NOMO-1 treated with DMSO at 0.1 percent for 48 hours (cell line): Measurements from ENCODE around the gene PLD3.
A peak's percentile ranks its signal among the peaks of the same experiment; 100 is the strongest.

Experiments
- DNase-seq: peaks from one replicate; lab custom pipeline; 2025; ENCODE audit not compliant: unreplicated experiment; lab: John Stamatoyannopoulos, UW

Gene PLD3

DNA sequence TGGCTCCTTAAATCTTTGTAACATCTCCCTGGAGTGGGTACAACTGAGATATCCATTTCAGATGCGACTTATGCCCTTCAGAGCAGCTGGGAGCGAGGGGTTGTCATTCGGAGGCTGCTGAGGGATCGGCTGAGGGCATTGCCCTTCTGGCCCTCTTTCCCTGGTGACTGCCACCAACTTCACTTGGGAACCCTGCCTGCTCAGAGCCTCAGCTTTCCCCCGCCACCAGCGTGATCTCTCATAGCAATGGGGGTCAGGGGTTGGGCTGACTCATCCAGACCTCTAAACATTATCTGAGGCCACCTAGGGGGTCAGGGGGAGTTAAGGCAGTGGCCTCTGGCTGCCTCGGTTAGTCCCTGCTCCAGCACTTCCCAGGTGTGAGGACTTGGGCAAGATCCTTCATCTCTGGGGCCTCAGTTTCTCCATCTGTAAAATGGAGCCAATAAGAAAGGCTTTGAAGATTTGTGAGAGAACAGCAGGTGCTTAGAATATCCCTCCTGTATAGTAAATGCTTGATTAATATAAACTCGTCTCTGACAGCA, 63.5 kb downstream of the PLD3 start:
- DNase-seq: no peak

DNA sequence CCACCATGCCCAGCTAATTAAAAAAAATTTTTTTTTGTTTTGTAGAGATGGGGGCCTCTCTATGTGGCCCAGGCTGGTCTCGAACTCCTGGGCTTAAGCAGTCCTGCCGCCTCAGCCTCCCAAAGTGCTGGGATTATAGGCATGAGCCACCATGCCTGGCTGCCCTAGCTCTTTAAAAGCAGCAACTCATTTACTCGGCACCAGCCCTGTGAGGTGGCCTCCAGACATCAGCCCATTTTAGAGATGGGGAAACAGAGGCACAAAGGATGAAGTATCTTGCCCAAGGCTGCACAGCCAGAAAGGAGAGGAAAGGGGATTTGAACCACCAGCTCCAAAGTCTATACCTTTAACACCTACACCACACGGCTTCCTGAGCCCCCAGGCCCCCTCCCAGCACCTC, 64.4 kb downstream of the PLD3 start:
- DNase-seq: no peak

DNA sequence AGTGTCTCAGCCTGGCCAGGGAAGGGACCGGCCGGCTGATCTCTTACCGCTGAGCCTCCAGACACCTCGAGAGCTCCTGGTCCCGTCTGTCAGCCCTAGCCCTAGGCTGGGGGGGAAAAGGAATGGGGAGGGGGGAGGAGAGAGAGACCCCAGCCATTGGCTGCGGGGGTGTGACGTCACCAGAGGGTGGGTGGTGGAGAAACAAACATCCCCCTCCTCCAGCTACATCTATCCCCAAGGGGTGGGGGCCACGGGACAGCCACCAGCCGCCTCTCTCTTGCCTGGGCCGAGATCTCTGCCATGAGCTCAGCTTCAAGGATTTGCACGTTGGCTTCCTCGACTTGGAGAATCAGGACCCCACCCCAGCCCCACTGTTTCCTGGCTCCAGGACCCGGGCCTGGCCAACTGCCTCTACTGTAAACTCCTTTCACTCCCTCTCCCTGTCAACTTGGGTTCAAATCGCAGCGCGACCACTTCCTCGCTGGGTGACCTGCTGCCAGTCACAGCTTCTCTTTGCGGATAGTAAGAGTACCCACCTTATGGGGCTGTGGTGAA, 64.9 kb downstream of the PLD3 start, which contains the start of gene PRX:
PRX (minus strand) TSS at position 88 of the 555 bp plus-strand sequence. CDS start 5,446 bp downstream, outside the sequence.
- DNase-seq: no peak

DNA sequence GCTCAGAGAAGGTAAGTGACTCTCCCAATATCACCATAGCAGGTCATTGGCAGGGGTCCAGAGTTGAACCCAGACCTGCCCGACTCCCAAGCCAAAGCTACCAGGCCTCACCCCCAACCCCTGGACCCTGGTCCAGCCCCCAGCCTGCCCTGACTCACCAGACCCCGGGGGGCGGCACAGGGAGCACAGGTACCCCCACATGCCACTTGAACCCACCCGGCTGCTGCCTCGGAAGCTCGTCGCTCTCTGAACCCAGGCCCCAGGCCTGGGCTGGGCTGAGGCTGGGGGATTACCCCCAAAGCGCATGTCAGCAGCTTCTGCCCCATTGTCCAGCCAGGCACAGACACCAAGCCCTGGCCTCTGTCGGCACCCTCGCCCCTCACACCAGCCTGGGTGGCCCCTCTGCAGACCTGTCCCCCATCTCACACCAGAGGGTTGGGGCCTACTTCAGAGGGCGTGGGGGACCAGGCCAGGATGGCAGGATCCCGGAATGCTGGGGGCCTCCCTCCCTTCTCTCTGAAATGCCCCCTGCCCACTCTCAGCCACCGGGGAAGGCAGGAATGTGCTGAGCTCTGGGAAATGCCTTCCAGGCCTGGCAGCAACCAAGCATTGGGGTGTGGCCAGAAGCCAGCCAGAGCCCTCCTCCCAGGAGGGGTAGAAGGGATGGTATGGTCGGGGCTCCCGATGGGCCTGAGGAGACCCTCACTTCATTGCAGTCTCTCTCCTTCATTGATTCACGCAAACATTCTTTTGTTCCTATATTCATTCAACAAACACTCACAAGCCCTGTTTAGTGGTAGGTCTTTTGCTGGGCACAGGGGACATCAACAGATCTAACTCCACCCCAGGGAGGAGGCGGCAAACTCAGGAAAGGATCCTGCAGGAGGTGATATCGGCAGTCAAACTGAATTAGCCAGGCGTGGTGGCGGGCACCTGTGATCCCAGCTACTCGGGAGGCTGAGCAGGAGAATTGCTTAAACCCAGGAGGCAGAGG, 66.3 kb downstream of the PLD3 start:
- DNase-seq: no peak

DNA sequence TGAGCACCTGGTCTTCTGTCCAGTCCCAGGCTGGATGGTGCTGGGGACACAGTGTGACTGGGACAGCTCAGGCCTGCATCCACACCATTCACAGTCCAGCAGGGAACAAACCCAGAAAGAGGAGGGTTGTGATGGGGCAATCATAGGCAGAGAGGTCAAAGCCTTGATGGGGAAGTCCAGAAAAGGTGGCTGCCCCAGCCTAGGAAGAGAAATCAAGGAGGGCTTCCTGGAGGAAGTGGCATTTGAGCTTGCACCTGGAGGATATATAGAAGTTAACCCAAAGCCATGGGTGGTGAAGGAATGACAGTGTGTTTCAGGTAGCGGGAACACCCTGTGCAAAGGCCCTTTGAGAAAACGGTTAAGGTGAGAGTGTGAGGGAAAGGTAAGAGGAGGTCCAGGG, 67.3 kb downstream of the PLD3 start:
- no peak for DNase-seq

DNA sequence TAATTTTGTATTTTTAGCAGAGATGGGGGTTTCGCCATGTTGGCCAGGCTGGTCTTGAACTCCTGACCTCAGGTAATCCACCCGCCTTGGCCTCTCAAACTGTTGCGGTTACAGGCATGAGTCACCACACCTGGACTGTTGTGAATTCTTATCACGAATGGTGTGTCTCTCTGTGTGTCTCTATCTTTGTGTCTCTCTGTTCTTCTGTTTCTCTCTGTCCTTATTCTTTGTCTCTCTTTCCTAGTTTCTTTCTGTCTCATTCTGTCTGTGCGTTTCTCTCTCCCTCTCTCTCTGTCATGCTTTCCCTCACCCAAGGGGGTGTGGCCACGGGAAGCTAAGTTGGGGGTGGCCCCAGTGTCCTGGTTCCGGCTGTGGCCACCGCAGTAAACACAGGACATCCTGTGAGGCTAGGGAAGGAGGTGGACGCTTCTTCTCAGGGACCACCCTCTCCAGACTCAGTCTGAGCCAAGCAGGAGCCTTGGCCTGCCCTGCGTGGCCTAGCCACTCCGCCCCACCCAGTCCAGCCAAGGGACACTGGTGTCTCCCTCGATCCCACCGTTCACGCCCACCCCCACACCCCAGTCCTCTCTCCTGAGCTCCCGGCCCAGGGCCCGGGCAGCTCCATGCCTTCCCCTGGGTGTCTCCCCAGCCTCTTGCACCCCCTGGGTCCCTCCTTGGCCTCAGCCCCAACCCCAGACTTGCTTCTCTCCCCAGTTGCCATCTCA, 68.6 kb downstream of the PLD3 start:
- peak; percentile 25 for DNase-seq

DNA sequence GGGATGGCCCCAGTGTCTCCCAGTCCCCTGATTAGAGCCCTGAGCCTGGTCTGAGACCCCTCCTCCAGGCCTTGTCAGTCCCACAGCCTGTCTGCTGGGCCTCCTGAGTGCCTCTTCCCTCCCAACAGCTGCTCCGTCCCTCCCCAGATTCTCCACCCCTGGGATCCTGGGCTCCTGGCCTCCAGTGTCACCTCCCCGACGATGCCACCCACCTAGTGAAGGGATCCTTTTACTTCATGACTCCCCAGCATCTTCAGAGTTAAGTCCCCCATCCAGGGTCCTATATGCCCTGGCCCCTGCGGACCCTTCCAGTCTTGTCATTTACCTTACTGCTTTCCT, 69.1 kb downstream of the PLD3 start:
- no peak for DNase-seq

DNA sequence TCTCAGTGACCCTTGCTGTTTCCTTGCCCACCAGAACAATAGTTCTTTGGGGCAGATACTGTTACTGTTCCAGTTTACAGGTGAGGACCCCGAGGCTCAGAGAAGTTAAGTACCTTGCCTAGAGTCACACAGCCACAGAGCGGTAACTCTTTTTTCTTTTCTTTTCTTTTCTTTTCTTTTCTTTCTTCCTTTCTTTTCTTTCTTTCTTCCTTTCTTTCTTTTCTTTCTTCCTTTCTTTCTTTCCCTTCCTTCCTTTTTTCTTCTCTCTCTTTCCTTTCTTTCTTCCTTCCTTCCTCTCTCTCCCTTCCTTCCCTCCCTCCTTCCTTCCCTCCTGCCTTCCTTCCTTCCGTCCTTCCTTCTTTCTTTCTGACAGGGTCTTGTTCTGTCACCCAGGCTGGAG, 69.5 kb downstream of the PLD3 start:
- DNase-seq: no peak

DNA sequence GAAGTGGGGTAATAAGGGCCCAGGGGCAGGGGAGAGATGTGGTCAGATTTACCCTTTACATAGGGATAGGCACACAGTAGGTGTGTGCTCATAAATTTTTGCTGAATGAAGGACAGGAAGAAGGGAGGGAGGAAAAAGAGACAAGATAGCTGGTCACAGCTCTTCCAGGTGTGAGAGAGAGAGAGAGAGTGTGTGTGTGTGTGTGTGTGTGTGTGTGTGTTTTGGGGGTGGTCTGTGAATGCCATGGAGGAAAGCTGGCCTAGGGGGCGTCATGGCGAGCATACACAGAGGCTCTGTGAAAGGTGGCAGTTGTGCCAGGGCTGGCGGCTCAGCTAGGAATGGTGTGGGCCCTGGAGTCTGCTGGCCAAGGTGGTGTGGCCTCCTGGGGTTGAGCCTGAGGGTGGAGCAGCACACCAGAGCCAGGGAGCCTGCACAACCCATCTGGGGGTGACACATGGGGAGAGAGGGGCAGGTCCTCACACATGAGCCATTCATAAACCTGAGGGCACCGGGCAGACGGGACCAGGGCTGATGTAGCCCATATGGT, 70.6 kb downstream of the PLD3 start:
- DNase-seq: no peak

DNA sequence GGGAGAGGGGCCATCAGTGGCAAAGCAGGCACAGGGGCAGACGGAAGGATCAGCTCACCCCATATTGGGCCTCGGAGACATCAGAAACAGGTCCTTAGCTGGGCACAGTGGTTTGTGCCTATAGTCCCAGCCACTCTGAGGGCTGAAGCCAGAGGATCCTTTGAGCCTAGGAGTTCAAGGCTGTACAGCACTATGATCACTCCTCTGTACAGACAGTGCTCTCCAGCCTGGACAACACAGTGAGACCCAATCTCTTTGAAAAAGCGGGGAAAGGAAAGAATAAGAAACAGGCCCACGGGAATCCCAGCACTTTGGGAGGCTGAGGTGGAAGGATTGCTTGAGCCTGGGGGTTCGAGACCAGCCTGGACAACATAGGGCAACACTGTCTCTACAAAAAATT, 71.3 kb downstream of the PLD3 start:
- DNase-seq: no peak

DNA sequence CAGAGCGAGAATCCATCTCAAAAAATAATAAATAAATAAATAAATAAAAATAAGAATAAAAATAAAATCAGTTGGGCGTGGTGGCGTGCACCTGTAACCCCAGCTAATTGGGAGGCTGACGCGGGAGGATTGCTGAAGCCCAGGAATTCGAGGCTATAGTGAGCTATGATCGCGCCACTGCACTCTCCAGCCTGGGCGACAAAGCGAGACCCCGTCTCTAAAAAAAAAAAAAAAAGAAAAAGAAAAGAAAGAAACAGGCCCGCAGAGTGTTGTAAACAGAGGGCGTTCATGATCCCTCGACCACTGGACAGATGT, 71.9 kb downstream of the PLD3 start:
- no peak for DNase-seq

DNA sequence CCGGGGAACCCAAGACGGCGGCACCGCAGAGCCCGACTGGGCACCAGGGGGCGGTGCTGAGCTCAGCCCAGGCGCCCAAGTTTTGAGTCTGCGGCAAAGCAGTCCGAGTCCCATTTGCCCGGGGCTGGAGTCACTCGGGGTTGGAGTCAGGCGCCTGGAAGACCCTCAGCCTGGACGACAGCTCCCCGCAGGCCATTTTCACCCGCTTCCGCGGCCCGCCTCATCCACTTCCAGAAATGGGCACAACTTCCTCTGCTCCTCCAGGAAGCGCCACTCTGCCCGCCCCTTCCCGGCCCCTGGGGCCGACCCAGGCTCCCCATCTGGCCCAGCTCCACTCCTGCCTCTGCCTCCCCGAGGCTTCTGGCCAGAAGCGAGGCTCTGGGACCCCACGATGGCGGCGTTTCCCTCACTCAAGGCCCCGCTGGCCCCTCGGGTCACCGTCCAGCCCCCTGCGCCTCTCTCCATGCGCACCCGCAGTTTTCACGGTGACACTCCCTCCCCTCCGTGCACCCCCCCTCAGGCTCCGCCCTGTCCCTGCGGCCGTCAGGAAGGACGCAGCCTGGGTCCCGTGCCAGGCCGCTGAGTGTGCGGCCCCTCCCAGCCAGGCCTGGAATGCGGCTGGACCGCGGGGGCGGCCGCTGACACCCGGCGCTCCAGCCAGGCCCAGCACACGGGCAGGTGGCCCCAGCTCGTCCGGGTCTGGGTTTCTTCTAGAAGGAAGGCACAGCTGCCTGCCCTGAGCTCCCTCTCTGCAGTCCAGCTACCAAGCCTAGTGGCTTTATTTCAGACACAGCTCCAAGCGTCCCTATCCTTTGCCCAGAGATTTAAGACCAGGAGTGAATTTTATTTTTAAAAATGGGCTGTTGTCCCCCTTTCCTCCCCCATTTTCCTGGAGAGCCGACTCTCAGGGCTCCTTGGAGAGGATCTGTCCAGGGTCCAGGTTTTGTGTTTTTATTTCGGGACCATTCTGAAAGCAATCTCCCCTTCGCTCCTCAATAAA, 72.6 kb downstream of the PLD3 start:
- DNase-seq: peak; percentile 68

DNA sequence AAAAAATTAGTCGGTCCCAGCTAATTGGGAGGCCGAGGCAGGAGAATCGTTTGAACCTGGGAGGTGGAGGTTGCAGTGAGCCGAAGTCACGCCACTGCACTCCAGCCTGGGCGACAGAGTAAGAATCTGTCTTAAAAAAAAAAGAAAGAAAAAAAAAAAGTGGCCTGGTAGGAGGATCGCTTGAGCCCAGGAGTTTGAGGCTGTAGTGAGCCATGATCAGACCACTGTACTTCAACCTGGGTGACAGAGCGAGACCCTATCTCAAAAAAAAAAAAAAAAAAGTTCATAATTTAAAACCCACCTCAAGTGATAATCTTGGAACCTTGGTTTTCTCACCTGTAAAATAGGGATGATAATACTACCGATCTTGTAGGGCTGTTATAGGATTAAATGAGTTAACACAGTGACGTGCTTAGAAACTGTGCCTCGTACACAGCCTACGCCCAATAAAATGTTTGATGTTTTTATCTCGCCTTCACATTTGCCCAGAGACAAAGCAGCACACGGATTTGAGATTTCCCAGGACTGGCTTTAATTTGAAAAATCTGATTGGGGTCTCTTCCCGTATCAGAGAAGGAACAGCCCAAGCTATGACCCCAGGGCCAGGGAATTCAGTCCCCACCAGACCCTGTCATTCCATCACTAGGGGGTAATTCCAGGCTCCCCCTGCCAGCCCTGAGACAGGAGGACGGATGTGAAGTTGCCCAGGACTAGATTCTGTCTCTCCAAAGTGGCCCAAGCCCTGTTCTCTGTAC, 73.7 kb downstream of the PLD3 start:
- no peak for DNase-seq

DNA sequence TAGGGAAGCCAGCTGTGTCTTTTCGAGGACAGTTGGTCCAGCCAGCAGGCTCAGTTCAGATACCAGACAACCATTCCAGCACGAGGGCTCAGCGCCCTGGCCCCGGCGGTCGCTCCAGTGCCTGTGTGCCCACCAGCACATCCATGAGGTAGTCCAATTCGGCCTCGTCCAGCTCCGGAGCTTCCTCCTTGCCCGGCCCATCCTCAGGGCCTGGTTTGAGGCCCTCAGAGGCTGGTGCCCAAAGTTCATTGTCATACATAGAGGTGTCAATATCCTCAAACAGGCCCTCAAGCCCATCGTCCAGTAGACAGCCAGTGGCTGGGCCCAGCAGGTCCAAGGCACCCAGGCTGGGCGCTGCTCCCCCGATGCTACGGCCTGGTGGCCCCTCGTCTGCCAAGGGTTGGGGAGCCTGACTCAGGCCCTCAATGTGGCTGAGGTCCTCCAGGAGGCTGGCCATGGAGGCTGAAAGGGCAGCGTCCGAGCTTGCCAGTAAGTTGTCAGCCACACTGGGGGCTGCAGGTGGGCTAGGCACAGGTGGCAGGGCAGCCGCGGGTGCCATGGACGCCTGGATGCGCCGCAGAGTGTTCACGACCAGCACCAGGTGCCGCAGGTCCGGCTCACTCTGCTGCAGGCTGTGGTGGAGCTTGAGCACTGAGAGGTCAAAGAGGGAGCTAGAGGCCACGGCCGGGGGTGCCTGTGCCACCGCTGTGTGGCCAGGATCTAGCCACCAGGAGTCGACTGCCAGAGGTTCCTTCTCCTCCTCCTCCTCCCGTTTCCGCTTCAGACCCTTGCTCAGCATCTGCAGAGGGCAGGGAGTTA, 74.5 kb downstream of the PLD3 start:
- no peak for DNase-seq

DNA sequence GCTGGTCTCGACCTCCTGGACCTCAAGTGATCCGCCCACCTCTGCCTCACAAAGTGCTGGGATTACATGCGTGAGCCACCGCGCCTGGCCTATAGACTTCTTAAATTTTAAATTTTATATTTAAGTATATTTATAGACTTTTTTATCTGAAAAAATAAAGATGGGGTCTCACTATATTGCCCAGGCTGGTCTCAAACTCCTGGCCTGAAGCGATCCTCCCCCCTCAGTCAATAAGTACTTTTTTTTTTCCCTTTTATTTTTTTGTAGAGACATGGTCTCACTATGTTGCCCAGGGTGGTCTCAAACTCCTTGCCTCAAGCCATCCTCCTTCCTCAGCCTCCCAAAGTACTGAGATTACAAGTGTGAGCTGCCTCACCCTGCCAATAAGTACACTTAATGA, 75.4 kb downstream of the PLD3 start:
- no peak for DNase-seq

DNA sequence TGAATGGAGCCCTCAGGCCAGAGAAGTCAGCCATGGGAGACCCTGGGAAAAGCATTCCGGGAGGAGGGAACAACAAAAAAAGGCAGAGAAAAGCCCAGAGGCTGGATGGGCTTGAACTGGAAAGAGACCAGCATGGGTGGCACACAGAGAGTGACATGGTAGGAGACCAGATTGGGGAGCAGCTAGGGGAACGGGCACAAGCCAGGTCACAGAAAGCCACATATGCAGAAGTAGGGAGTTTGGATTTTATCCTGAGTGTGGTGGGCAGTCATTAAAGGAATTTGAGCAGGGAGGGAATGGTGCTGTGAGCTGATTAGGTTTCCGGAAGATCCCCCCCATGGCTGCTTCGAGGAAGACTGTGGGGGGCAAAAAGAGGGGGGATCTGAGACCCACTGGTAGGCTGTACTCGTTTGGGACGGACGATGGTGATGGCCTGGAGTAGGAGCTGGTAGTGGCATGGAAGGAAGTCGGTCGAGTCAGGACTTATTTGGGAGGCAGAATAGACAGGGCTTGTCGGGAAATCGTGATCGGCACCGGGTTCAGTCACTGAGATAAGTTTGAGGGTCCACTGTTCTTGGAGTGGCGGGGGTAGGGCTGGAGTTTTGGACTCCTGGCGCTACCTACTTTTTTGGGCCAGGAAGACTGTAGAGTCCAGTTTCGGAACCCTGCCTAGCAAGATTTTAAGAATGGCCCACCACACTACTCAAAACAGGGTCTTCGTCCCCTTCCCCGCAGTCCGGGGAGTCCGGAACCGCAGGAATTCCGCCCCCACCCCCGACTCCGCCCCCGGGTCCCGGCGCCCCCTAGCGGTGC, 76.3 kb downstream of the PLD3 start:
- DNase-seq: peak; percentile 18

DNA sequence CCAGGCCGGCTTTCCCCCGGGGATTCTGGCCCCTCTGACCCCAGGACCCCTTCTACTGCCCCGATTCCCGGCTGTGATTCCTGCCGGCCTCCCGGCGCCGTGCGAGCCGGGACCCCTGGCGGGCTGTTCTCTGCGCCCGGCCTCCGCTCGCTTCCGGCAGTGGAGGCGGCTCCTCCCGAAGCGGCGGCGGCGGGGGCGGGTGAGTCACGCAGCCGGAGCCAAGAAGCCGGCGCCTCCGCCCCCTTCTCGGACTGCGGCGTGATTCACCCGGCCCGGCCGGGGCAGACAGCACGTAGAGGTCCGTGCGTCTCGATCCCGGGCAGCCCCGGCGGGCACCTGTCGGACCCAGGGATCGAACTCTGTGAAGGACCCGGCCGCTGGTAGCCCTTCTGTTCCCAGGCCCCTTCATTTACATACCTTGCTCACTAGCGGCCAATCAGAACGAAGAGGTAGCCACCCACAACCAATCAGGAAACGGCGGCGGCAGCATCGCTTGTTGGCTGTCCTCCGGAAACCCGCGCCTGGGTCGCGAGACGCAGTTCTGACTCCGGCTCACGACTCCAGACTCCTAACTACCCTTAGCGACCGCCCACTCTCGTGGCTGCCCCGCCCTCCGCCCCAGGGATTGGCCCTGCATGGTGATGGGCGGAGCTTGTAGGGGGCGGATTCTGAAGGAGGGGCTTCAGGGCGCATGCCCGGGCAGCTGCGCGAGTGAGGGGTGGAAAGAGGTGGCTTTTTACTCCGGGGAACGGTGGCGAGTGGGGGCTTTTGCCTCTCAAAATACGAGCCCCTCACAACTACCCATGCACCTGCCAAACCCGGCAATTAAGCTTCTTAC, 77.2 kb downstream of the PLD3 start, which contains the start of gene SERTAD1:
SERTAD1 (minus strand) TSS at position 543 of the 838 bp plus-strand sequence. CDS start 2,446 bp downstream, outside the sequence.
- DNase-seq: peak; percentile 99
